ENCODE measurements around the gene HDGFL2.

DNA sequence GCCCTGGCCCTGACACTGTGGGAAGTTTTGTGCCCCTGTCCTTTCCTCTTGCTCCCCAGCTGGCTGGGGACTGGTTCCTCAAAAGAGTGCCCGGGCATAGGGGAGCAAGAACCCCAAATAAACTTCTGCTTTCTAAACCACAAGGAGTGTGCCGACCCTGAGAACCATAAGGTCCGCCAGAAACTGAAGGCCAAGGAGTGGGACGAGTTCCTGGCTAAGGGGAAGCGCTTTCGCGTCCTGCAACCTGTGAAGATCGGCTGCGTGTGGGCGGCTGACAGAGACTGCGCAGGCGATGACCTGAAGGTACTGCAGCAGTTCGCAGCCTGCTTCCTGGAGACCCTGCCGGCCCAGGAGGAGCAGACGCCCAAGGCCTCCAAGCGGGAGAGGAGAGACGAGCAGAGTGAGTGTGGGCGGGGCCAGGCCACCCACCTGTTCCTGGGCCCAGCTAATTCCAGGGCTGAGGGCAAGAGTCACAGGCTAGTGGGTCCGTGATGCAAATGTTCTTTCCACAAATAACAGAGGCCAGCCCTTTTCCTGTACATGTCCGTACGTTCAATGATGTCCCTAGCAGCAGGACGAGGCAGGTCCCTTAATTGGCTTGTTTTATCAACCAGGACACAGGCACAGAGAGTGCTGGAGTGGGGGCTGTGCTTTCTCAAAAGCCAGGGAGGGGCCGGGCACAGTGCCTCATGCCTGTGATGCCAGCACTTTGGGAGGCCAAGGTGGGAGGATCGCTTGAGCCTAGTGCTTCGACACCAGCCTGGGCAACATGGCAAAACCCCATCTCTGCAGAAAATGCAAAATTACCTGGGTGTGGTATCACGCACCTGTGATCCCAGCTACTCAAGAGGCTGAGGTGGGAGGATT lies 40.1 kb upstream of the HDGFL2 start:
- TF ChIP-seq, protein P1, sequence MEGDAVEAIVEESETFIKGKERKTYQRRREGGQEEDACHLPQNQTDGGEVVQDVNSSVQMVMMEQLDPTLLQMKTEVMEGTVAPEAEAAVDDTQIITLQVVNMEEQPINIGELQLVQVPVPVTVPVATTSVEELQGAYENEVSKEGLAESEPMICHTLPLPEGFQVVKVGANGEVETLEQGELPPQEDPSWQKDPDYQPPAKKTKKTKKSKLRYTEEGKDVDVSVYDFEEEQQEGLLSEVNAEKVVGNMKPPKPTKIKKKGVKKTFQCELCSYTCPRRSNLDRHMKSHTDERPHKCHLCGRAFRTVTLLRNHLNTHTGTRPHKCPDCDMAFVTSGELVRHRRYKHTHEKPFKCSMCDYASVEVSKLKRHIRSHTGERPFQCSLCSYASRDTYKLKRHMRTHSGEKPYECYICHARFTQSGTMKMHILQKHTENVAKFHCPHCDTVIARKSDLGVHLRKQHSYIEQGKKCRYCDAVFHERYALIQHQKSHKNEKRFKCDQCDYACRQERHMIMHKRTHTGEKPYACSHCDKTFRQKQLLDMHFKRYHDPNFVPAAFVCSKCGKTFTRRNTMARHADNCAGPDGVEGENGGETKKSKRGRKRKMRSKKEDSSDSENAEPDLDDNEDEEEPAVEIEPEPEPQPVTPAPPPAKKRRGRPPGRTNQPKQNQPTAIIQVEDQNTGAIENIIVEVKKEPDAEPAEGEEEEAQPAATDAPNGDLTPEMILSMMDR (tag by site-specific recombination; IDR thresholded peaks at IDR 0.05): no peak
- TF ChIP-seq ZNF837 (tag by site-specific recombination; IDR thresholded peaks at IDR 0.05) (no peak), SCRT2 (tag by site-specific recombination; IDR thresholded peaks at IDR 0.05) (peak; percentile 63), ZBTB7A (tag by site-specific recombination; IDR thresholded peaks at IDR 0.05; ENCODE audit: low read depth) (no peak), ZBTB20 (tag by site-specific recombination; IDR thresholded peaks at IDR 0.05) (no peak), ZBTB8A (tag by site-specific recombination; IDR thresholded peaks at IDR 0.05) (no peak)

Measured in HEK293 (cell line).